Activated CD4-positive, alpha-beta T cell treated with anti-CD3 and anti-CD28 coated beads, Interleukin-2, amount 10 ng/mL, durations not matched to agents 24 days and 14 days (primary cell): ENCODE measurements around the gene RPS13. TPM values are rescaled to one million over a fixed set of nuclear protein-coding genes. Genes with fewer than 3 reads are reported as not detected.

Source experiments
- total RNA-seq: library from RNA; stranded (reverse); gene quantifications from 2 replicates; pipeline ENCODE4 v1.2.3, GENCODE V29; 2022

RPS13 gene
- total RNA-seq, 1 donor from 2014 or later: 1,328 TPM

Other genes starting within 250 kb of the RPS13 start
- gene PLEKHA7, start 63.3 kb downstream of the RPS13 start, total RNA-seq: 16.7 and 20.7 TPM in 2 replicates
- 30.3 and 35.3 TPM in 2 replicates for gene PIK3C2A, start 130.3 kb upstream of the RPS13 start, total RNA-seq
- gene NUCB2, start 199.1 kb upstream of the RPS13 start, total RNA-seq: 48.6 and 52.7 TPM in 2 replicates